ENCODE data around the gene GRHL1. TPM values are rescaled to one million over a fixed set of nuclear protein-coding genes. Genes with fewer than 3 reads are reported as not detected.

Gene GRHL1
- total RNA-seq, 1 experiment from 2014 or later = 2.5 TPM

DNA sequence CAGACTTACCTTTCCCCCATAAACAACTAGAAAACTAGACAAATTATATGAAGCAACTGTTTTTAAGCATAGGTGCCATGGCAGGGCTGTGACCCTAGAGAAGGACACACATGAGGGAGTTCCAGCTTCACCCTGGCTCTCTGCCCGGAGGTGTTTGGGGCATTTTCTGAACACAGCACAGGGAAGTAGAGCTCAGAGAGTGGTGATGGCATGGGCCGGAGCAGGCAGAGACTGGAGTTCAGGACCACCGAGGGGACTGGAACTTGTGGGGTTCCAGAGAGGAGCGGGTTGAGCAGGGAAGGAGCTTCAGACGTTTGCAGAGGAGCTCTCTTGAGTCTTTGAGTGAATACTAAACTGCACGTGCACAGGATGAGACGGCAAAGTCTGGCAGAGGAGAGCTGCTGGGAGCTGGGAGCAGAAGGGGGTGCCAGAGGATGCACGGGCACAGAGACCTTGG is 65.3 kb downstream of the GRHL1 start:
- H4K20me1 ChIP-seq (ENCODE audit: control insufficient read depth, insufficient read depth, insufficient read length) = no peaks in the 10 kb centered on the region
- H3K27ac ChIP-seq (ENCODE audit: insufficient read length, low read depth, low read length) = no peak overlapping the region
- H3K79me1 ChIP-seq (ENCODE audit: insufficient read depth, low read depth, low read length, poor library complexity, severe bottlenecking) = no peaks in the 10 kb centered on the region
- H3K14ac ChIP-seq (ENCODE audit: insufficient read depth, low read length) = no peak overlapping the region
- no peak overlapping the region for H2AFZ ChIP-seq (ENCODE audit: low read length)
- no peaks in the 10 kb centered on the region for H3K23me2 ChIP-seq (ENCODE audit: insufficient read length, low read depth, low read length, poor library complexity, severe bottlenecking)
- H3K27me3 ChIP-seq (ENCODE audit: insufficient read depth, low read length) = no peaks in the 10 kb centered on the region
- Mint-ChIP-seq H3K9me3 (no peaks in the 10 kb centered on the region), H3K4me1 (no peaks in the 10 kb centered on the region), H3K4me3 (no peak overlapping the region), H3K27ac (no peak overlapping the region), H3K36me3 (ENCODE audit: insufficient read depth in 1 of 3, low read depth in 3 of 3) (no peaks in the 10 kb centered on the region; a peak in 1 of 7 replicates), H3K27me3 (ENCODE audit: low read depth) (peaks cover 15% of the 10 kb centered on the region)
- no peaks in the 10 kb centered on the region for H3K9me3 ChIP-seq (ENCODE audit: control insufficient read depth, low read depth, low read length)
- whole genome bisulfite sequencing (ENCODE audit: extremely low coverage, insufficient read length, low lambda C conversion rate) = no CpG with 5 or more reads among the region's 8 CpGs
- H3K4ac ChIP-seq (ENCODE audit: low read depth, low read length) = no peak overlapping the region
- no peak overlapping the region for H2BK5ac ChIP-seq (ENCODE audit: insufficient read length, low read length)
- H4K5ac ChIP-seq (ENCODE audit: insufficient read length, low read depth, low read length) = no peak overlapping the region
- no peak overlapping the region for H2AK5ac ChIP-seq (ENCODE audit: insufficient read length, low read length)
- no peaks in the 10 kb centered on the region for H3K4me1 ChIP-seq (ENCODE audit: insufficient read depth, low read length)
- no peak overlapping the region for H2BK20ac ChIP-seq (ENCODE audit: low read depth, low read length, poor library complexity, severe bottlenecking)
- H2BK12ac ChIP-seq (ENCODE audit: insufficient read length, low read depth, low read length) = no peak overlapping the region
- no peak overlapping the region for H4K8ac ChIP-seq (replicated peaks; ENCODE audit: insufficient read length, low read depth, low read length)
- H3T11ph ChIP-seq (ENCODE audit: low read length) = no peak overlapping the region
- no peak overlapping the region for H3K56ac ChIP-seq (ENCODE audit: insufficient read length, low read depth, low read length)
- H3K9ac ChIP-seq (ENCODE audit: extremely low read depth, insufficient read length, low read length) = no peak overlapping the region
- H3K4me2 ChIP-seq (ENCODE audit: insufficient read depth, insufficient read length, low read length) = no peak overlapping the region
- H3K18ac ChIP-seq (ENCODE audit: insufficient read length, low read depth, low read length) = no peak overlapping the region
- H2BK15ac ChIP-seq (ENCODE audit: low read depth, low read length) = no peak overlapping the region
- H3K23ac ChIP-seq (ENCODE audit: insufficient read length, low read depth, low read length) = no peak overlapping the region
- no peaks in the 10 kb centered on the region for H3K79me2 ChIP-seq (ENCODE audit: insufficient read depth, low read length)
- H2BK120ac ChIP-seq (ENCODE audit: low read depth, low read length, poor library complexity, severe bottlenecking) = no peak overlapping the region
- no peak for DNase-seq
- TF ChIP-seq, protein P1, sequence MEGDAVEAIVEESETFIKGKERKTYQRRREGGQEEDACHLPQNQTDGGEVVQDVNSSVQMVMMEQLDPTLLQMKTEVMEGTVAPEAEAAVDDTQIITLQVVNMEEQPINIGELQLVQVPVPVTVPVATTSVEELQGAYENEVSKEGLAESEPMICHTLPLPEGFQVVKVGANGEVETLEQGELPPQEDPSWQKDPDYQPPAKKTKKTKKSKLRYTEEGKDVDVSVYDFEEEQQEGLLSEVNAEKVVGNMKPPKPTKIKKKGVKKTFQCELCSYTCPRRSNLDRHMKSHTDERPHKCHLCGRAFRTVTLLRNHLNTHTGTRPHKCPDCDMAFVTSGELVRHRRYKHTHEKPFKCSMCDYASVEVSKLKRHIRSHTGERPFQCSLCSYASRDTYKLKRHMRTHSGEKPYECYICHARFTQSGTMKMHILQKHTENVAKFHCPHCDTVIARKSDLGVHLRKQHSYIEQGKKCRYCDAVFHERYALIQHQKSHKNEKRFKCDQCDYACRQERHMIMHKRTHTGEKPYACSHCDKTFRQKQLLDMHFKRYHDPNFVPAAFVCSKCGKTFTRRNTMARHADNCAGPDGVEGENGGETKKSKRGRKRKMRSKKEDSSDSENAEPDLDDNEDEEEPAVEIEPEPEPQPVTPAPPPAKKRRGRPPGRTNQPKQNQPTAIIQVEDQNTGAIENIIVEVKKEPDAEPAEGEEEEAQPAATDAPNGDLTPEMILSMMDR (conservative IDR thresholded peaks at IDR 0.05) = no peak
- no peak overlapping the region for H4K91ac ChIP-seq (ENCODE audit: insufficient read length, low read depth, low read length)
